Fibroblast of skin of right biceps (primary cell): ENCODE measurements around the gene DELE1.

ENCODE experiments used
- DNase-seq: peaks from one replicate; pipeline ENCODE4 v3.0.0-alpha.2; 2013

The DELE1 gene

GRCh38 chr5:141929398-141930058 lies 5.9 kb downstream of the DELE1 start:
- no peak for DNase-seq

GRCh38 chr5:141931694-141932093 lies 8.0 kb downstream of the DELE1 start:
- no peak for DNase-seq

- no peak for DNase-seq
Observed at GRCh38 chr5:141933151-141933550, 9.5 kb downstream of the DELE1 start.

- no peak for DNase-seq
Observed at GRCh38 chr5:141934099-141934844, 10.6 kb downstream of the DELE1 start.

GRCh38 chr5:141935538-141935937 lies 11.9 kb downstream of the DELE1 start:
- no peak for DNase-seq

GRCh38 chr5:141940695-141941271 lies 17.1 kb downstream of the DELE1 start:
- DNase-seq, result no peak

- peak; percentile 26 for DNase-seq
Observed at GRCh38 chr5:141941307-141941706, 17.6 kb downstream of the DELE1 start.

GRCh38 chr5:141941779-141942178 lies 18.1 kb downstream of the DELE1 start:
- DNase-seq, result no peak

GRCh38 chr5:141942185-141942857 lies 18.6 kb downstream of the DELE1 start:
- DNase-seq, result no peak

GRCh38 chr5:141944076-141944475 lies 20.4 kb downstream of the DELE1 start:
- DNase-seq, result no peak

GRCh38 chr5:141945511-141946051 lies 21.9 kb downstream of the DELE1 start:
- no peak for DNase-seq

- no peak for DNase-seq
Observed at GRCh38 chr5:141947316-141947715, 23.6 kb downstream of the DELE1 start.

GRCh38 chr5:141948812-141949211 lies 25.1 kb downstream of the DELE1 start:
- DNase-seq, result no peak

GRCh38 chr5:141949511-141949910 lies 25.8 kb downstream of the DELE1 start:
- no peak for DNase-seq

GRCh38 chr5:141950207-141951005 lies 26.7 kb downstream of the DELE1 start:
- no peak for DNase-seq

- DNase-seq, result no peak
Observed at GRCh38 chr5:141951332-141951781, 27.7 kb downstream of the DELE1 start.

- no peak for DNase-seq
Observed at GRCh38 chr5:141952020-141952419, 28.3 kb downstream of the DELE1 start.

- DNase-seq, result no peak
Observed at GRCh38 chr5:141954194-141954593, 30.5 kb downstream of the DELE1 start.

GRCh38 chr5:141957367-141957996 lies 33.8 kb downstream of the DELE1 start:
- no peak for DNase-seq

GRCh38 chr5:141958113-141958512 lies 34.4 kb downstream of the DELE1 start, which contains the start of gene PCDH12:
PCDH12 (minus strand) TSS chr5:141958202; CDS start chr5:141957851, 351 bp downstream.
- DNase-seq, result peak; percentile 27

- DNase-seq, result no peak
Observed at GRCh38 chr5:141958546-141959172, 35.0 kb downstream of the DELE1 start.
